ENCODE measurements around the gene UBE2H. TPM values are rescaled to one million over a fixed set of nuclear protein-coding genes. Genes with fewer than 3 reads are reported as not detected.

Gene UBE2H
- total and polyA plus RNA-seq, 12 donors: 26.0 to 222 (median 159) TPM

DNA sequence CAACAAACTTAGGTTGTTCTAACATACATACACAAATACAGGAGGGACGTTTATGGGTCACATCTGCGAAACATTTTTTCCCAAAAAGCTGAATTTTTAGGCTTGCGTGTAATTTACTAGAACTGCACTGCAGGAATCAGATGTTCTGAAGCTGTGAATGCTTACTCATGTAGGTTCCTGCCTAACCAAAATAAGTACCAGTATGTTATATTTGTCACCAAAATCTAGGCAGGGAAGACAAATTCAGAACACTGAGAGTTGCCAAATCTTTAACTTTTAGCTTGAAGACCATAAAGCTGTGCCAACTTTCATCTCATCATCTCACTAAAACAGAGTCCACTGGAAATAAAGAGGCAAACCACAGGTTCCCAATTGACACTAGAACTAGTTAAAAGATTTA is 5.7 kb downstream of the UBE2H start:
- Histone ChIP-seq H3K27ac (peak overlapping the region in 4 of 10 donors; percentile 93 to 99 (median 98)), H3K27me3 (no peaks in the 10 kb centered on the region), H3K4me3 (no peak overlapping the region), H3K36me3 (peaks cover 0 to 30% (median 0%) of the 10 kb centered on the region in 9 donors), H3K4me1 (peaks cover 0 to 55% (median 45%) of the 10 kb centered on the region in 9 donors), H3K9me3 (peaks cover 0 to 3% (median 0%) of the 10 kb centered on the region in 11 donors)
- TF ChIP-seq CTCF (IDR thresholded peaks at IDR 0.05): no peak
- 77 to 79% methylated on average over 3 of the region's 3 CpGs for WGBS, 2 donors
- ATAC-seq: no peak
- intact Hi-C loops (cut with DNase I): no loop called here
- no peak for DNase-seq

GRCh38 chr7:129946282-129946681 is 6.5 kb downstream of the UBE2H start:
- 98 to 99% methylated on average over 5 of the region's 5 CpGs for WGBS, 2 donors
- DNase-seq (no peak), ATAC-seq (no peak)
- Histone ChIP-seq H3K9me3 (peaks cover 0 to 3% (median 0%) of the 10 kb centered on the region in 11 donors), H3K27me3 (no peaks in the 10 kb centered on the region), H3K4me3 (no peak overlapping the region), H3K27ac (no peak overlapping the region), H3K4me1 (peaks cover 0 to 62% (median 48%) of the 10 kb centered on the region in 9 donors), H3K36me3 (peaks cover 0 to 30% (median 0%) of the 10 kb centered on the region in 9 donors)
- no peak for TF ChIP-seq CTCF (IDR thresholded peaks at IDR 0.05)
- intact Hi-C loops (cut with DNase I): no loop called here

- H3K4me1 ChIP-seq: peaks cover 0 to 67% (median 46%) of the 10 kb centered on the region in 9 donors
- DNase-seq (no peak), ATAC-seq (no peak)
- H3K9me3 ChIP-seq: peaks cover 0 to 3% (median 0%) of the 10 kb centered on the region in 11 donors
- TF ChIP-seq CTCF (IDR thresholded peaks at IDR 0.05): no peak
- intact Hi-C loops (cut with DNase I): no loop called here
- H3K4me3 ChIP-seq: no peak overlapping the region
- peaks cover 0 to 36% (median 0%) of the 10 kb centered on the region in 9 donors for H3K36me3 ChIP-seq
- 91 to 93% methylated on average over 6 of the region's 6 CpGs for WGBS, 2 donors
- no peaks in the 10 kb centered on the region for H3K27me3 ChIP-seq
- no peak overlapping the region for H3K27ac ChIP-seq
Observed at GRCh38 chr7:129943352-129943751, 9.4 kb downstream of the UBE2H start.

GRCh38 chr7:129940329-129940728 is 12.4 kb downstream of the UBE2H start:
- TF ChIP-seq CTCF (IDR thresholded peaks at IDR 0.05): no peak
- intact Hi-C loops (cut with DNase I): no loop called here
- Histone ChIP-seq H3K36me3 (peaks cover 0 to 50% (median 0%) of the 10 kb centered on the region in 9 donors), H3K9me3 (peaks cover 0 to 3% (median 0%) of the 10 kb centered on the region in 11 donors), H3K4me1 (peaks cover 0 to 51% (median 24%) of the 10 kb centered on the region in 9 donors), H3K27ac (peak overlapping the region in 5 of 10 donors; percentile 19 to 70 (median 26)), H3K27me3 (no peaks in the 10 kb centered on the region), H3K4me3 (no peak overlapping the region)
- DNase-seq (no peak), ATAC-seq (peak in 6 of 8 donors; percentile 14 to 51 (median 32))
- WGBS, 2 donors: 54 to 73% methylated on average over 2 of the region's 2 CpGs
